MCF 10A (cell line): ENCODE results near the gene MTUS2. TPM values are rescaled to one million over a fixed set of nuclear protein-coding genes. Genes with fewer than 3 reads are reported as not detected.
"Not testable (repeated sequence)": the region's sequence is repeated elsewhere in the genome, so short reads cannot be mapped to it uniquely, and the experiment has no call there.

Experiments
- BruUV-seq: library from RNA; stranded (reverse); fragments of 400-500 nt; replicated peaks from 2 replicates; lab custom pipeline; 2021; lab: Mats Ljungman, UMichigan
- CTCF ChIA-PET: fragments of 300-600 bp; sonication (Branson Sonifier 250); formaldehyde crosslinking; extraction: SDS; loops from one replicate; lab custom pipeline; 2021; ENCODE audit warnings: antibody characterized with exemption, inconsistent platforms; lab: Yijun Ruan, JAX
- POLR2A ChIA-PET: fragments of 300-600, 350-650 bp; sonication (Branson Sonifier 250); formaldehyde crosslinking; extraction: SDS; loops from one replicate; lab custom pipeline; 2020; ENCODE audit warnings: antibody characterized with exemption, inconsistent platforms; lab: Yijun Ruan, JAX
- DNase-seq: peaks from one replicate; pipeline ENCODE4 v3.0.0-alpha.2; 2018; ENCODE audit not compliant: unreplicated experiment
- H3K27ac Mint-ChIP-seq: one replicate; pipeline ENCODE4 v1.8.0; 2022; ENCODE audit warnings: mild to moderate bottlenecking, low read depth, mixed read lengths; ENCODE audit not compliant: unreplicated experiment
- H3K27me3 Mint-ChIP-seq: one replicate; pipeline ENCODE4 v1.8.0; 2022; ENCODE audit warnings: mixed read lengths; ENCODE audit not compliant: insufficient read depth, unreplicated experiment
- H3K36me3 Mint-ChIP-seq: one replicate; pipeline ENCODE4 v1.8.0; 2022; ENCODE audit warnings: mild to moderate bottlenecking, moderate library complexity, mixed read lengths; ENCODE audit not compliant: insufficient read depth, unreplicated experiment
- H3K4me1 Mint-ChIP-seq: one replicate; pipeline ENCODE4 v1.8.0; 2022; ENCODE audit warnings: mixed read lengths; ENCODE audit not compliant: insufficient read depth, unreplicated experiment
- H3K4me3 Mint-ChIP-seq: one replicate; pipeline ENCODE4 v1.8.0; 2022; ENCODE audit warnings: mild to moderate bottlenecking, moderate library complexity, mixed read lengths; ENCODE audit not compliant: unreplicated experiment
- H3K9me3 Mint-ChIP-seq: one replicate; pipeline ENCODE4 v1.8.0; 2022; ENCODE audit warnings: mixed read lengths; ENCODE audit not compliant: unreplicated experiment
- intact Hi-C: fragments of 100-400 bp; cut with micrococcal nuclease; formaldehyde crosslinking; loops from 2 replicates; pipeline ENCODE4 v1.14.1; 2022
- total RNA-seq: library from RNA; stranded (reverse); gene quantifications from 2 replicates; pipeline ENCODE4 v1.2.3, GENCODE V29; 2022
- TF ChIP-seq, protein P1 (sequence below): fragments of 200-600 bp; IDR thresholded peaks from one replicate; pipeline ENCODE4 v1.8.0; 2022; ENCODE audit warnings: antibody characterized with exemption, mild to moderate bottlenecking; ENCODE audit not compliant: unreplicated experiment

Gene MTUS2
- total RNA-seq, 1 experiment from 2014 or later = not detected

DNA sequence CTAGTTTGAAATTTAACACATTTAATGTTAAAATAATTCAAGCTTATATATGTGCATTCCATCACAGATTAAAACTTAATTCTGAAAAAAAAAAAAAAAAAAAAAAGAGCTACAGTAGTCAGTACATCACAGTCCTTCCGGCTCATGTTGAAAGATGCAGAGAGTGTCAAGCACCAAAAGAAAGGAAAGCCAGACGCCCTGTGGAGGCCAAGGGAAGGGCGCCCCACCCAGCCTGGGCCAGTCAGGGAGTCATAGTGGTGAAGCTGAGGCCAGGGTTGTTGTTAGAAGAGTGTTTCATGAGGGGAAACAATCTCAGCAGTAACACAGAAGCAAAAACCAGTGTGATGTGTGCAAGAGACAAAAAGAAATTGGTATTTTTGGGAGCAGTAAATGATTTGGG, 375.3 kb downstream of the MTUS2 start:
- BruUV-seq = no TSS peak
- Mint-ChIP-seq H3K4me3 (no peak overlapping the region), H3K36me3 (no peaks in the 10 kb centered on the region), H3K4me1 (no peaks in the 10 kb centered on the region), H3K27me3 (no peaks in the 10 kb centered on the region), H3K9me3 (peaks cover 37% of the 10 kb centered on the region), H3K27ac (no peak overlapping the region)
- ChIA-PET POLR2A (no interaction called here), CTCF (no interaction called here)
- TF ChIP-seq, protein P1, sequence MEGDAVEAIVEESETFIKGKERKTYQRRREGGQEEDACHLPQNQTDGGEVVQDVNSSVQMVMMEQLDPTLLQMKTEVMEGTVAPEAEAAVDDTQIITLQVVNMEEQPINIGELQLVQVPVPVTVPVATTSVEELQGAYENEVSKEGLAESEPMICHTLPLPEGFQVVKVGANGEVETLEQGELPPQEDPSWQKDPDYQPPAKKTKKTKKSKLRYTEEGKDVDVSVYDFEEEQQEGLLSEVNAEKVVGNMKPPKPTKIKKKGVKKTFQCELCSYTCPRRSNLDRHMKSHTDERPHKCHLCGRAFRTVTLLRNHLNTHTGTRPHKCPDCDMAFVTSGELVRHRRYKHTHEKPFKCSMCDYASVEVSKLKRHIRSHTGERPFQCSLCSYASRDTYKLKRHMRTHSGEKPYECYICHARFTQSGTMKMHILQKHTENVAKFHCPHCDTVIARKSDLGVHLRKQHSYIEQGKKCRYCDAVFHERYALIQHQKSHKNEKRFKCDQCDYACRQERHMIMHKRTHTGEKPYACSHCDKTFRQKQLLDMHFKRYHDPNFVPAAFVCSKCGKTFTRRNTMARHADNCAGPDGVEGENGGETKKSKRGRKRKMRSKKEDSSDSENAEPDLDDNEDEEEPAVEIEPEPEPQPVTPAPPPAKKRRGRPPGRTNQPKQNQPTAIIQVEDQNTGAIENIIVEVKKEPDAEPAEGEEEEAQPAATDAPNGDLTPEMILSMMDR = no peak
- DNase-seq = no peak
- intact Hi-C loops = no loop called here

DNA sequence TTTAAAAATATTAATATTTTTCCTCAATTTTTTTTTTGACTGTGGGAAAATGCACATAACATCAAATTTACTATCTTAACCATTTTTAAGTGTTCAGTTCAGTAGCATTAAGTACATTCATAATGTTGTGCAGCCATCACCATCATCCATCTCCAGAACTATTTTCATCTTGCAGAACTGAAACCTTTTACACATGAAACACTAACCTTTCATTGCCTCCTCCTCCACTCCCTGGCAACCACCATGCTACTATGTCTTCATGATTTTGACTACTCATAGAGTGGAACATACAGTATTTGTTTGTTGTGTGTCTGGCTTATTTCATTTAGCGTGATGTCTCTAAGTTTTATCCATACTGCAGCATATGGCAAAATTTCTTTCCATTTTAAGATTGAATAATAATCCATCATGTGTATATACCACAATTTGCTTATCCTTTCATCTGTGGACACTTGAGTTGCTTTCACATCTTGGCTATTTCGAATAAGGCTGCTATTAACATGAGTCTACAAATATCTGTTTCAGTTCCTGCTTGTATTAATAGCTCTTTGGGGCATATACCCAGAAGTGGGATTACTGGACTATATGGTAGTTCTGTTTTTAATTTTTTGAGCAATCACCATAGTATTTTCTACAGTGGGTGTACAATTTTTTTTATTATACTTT, 376.4 kb downstream of the MTUS2 start:
- no peak for DNase-seq
- ChIA-PET POLR2A (no interaction called here), CTCF (no interaction called here)
- Mint-ChIP-seq H3K9me3 (peaks cover 44% of the 10 kb centered on the region), H3K4me1 (no peaks in the 10 kb centered on the region), H3K4me3 (no peak overlapping the region), H3K27ac (no peak overlapping the region), H3K27me3 (no peaks in the 10 kb centered on the region), H3K36me3 (no peaks in the 10 kb centered on the region)
- intact Hi-C loops = no loop called here
- BruUV-seq = no TSS peak
- TF ChIP-seq, protein P1 = no peak

DNA sequence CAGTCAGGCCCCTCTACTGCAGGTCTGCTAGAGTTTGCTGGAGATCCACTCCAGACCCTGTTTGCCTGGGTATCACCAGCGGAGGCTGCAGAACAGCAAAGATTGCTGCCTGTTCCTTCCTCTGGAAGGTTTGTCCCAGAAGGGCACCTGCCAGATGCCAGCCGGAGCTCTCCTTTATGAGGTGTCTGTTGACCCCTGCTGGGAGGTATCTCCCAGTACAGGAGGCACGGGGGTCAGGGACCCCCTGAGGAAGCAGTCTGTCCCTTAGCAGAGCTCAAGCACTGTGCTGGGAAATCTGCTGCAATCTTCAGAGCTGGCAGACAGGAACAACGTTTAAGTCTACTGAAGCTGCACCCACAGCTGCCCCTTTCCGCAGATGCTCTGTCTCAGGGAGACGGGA, 382.6 kb downstream of the MTUS2 start:
- H3K4me1 Mint-ChIP-seq, H3K27me3 Mint-ChIP-seq, H3K27ac Mint-ChIP-seq, CTCF ChIA-PET, DNase-seq, H3K4me3 Mint-ChIP-seq, H3K36me3 Mint-ChIP-seq, intact Hi-C loops, BruUV-seq, POLR2A ChIA-PET: not testable (repeated sequence)
- peaks cover 48% of the 10 kb centered on the region for H3K9me3 Mint-ChIP-seq

DNA sequence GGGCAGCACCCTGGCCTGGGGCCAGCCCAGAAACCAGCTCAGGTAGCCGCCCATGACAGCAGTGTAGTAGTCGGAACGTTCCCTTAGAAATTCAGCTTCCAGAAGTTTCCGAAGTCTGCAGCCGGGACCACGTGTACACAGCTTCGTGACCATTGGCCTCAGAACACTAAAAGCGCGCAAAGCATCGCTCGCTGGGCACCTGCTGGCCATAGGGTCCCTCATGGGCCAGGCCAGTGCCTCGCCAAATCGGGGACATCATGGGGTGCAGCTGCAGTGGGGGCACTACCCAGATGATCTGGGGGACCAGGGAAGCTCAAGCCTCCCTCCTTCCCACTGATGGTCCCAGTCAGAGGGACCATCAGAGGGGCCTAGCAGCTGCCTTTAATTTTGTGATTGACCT, 384.5 kb downstream of the MTUS2 start:
- no peaks in the 10 kb centered on the region for H3K27me3 Mint-ChIP-seq
- TF ChIP-seq, protein P1 = no peak
- no peaks in the 10 kb centered on the region for H3K4me1 Mint-ChIP-seq
- no TSS peak for BruUV-seq
- no peaks in the 10 kb centered on the region for H3K36me3 Mint-ChIP-seq
- H3K4me3 Mint-ChIP-seq = no peak overlapping the region
- no peak overlapping the region for H3K27ac Mint-ChIP-seq
- intact Hi-C loops = no loop called here
- POLR2A ChIA-PET = no interaction called here
- H3K9me3 Mint-ChIP-seq = peaks cover 49% of the 10 kb centered on the region
- CTCF ChIA-PET = no interaction called here
- no peak for DNase-seq

DNA sequence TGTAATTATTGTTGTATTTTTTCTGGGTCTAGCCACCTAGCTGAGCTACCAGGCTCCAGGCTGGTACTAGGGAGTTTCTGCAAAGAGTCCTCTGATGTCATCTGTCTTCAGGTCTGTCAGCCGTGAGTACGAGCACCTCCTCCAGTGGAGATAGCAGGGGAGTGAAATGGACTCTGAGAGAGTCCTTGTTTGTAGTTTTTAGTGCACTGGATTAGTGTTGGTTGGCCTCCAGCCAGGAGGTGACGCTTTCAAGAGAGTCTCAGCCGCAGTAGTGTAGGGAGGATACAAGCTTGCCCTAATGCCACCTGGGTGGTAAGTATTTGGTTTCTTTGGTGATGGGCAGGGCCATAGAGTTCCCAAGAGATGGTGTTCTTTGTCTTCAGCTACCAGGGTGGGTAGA, 390.5 kb downstream of the MTUS2 start:
- POLR2A ChIA-PET = no interaction called here
- H3K27ac Mint-ChIP-seq = no peak overlapping the region
- TF ChIP-seq, protein P1 = no peak
- CTCF ChIA-PET = no interaction called here
- no peaks in the 10 kb centered on the region for H3K4me1 Mint-ChIP-seq
- intact Hi-C loops = no loop called here
- H3K27me3 Mint-ChIP-seq = no peaks in the 10 kb centered on the region
- peak; percentile 2 for DNase-seq
- no TSS peak for BruUV-seq
- peaks cover 54% of the 10 kb centered on the region for H3K9me3 Mint-ChIP-seq
- no peaks in the 10 kb centered on the region for H3K36me3 Mint-ChIP-seq
- no peak overlapping the region for H3K4me3 Mint-ChIP-seq

DNA sequence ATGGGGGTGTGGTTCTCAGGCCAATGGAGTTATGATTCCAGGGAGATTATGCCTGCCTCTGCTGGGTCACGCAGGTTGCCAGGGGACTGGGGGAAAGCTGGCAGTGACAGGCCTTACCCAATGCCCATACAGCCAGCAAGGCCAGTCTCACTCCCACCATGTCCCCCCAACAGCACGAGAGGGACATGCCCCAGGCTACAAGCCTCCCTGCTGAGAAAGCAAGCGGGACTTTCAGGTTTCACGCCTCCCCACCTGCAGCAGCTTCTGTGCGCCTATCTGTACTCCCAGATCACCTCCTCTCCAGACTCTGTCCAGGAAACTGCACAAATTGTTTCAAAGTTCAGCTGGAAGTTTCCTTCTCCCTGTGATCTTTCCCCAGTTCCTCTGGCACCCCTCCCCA, 391.0 kb downstream of the MTUS2 start:
- peaks cover 49% of the 10 kb centered on the region for H3K9me3 Mint-ChIP-seq
- CTCF ChIA-PET, H3K27me3 Mint-ChIP-seq, intact Hi-C loops, POLR2A ChIA-PET, H3K4me3 Mint-ChIP-seq, H3K27ac Mint-ChIP-seq, DNase-seq, H3K4me1 Mint-ChIP-seq, BruUV-seq, H3K36me3 Mint-ChIP-seq: not testable (repeated sequence)
